ENCODE results near the gene CCNI. TPM values are rescaled to one million over a fixed set of nuclear protein-coding genes. Genes with fewer than 3 reads are reported as not detected.

The CCNI gene
- total RNA-seq, 1 experiment from 2014 or later, result 208 TPM

GRCh38 chr4:77028246-77028645 lies 47.5 kb downstream of the CCNI start:
- no peak for DNase-seq (ENCODE audit: low read depth, low spot score)
- no peak for TF ChIP-seq EZH2 (IDR thresholded peaks at IDR 0.05)
- TF ChIP-seq REST (IDR thresholded peaks at IDR 0.05; ENCODE audit: low read depth), result no peak
- TF ChIP-seq SP1 (IDR thresholded peaks at IDR 0.05; ENCODE audit: low read depth), result no peak
- no peak for TF ChIP-seq CBX3 (IDR thresholded peaks at IDR 0.05; ENCODE audit: low read depth)
- TF ChIP-seq EZH2phosphoT487 (IDR thresholded peaks at IDR 0.05; ENCODE audit: borderline replicate concordance), result no peak
- TF ChIP-seq MAX (IDR thresholded peaks at IDR 0.05), result no peak
- TF ChIP-seq ATF3 (IDR thresholded peaks at IDR 0.05), result no peak
- no peak for TF ChIP-seq JUND (IDR thresholded peaks at IDR 0.05)
- TF ChIP-seq, protein P1, sequence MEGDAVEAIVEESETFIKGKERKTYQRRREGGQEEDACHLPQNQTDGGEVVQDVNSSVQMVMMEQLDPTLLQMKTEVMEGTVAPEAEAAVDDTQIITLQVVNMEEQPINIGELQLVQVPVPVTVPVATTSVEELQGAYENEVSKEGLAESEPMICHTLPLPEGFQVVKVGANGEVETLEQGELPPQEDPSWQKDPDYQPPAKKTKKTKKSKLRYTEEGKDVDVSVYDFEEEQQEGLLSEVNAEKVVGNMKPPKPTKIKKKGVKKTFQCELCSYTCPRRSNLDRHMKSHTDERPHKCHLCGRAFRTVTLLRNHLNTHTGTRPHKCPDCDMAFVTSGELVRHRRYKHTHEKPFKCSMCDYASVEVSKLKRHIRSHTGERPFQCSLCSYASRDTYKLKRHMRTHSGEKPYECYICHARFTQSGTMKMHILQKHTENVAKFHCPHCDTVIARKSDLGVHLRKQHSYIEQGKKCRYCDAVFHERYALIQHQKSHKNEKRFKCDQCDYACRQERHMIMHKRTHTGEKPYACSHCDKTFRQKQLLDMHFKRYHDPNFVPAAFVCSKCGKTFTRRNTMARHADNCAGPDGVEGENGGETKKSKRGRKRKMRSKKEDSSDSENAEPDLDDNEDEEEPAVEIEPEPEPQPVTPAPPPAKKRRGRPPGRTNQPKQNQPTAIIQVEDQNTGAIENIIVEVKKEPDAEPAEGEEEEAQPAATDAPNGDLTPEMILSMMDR (IDR thresholded peaks at IDR 0.05 in 2 of 3, conservative IDR thresholded peaks at IDR 0.05 in 1 of 3; ENCODE audit: borderline replicate concordance in 1 of 3, insufficient read depth in 1 of 3, low read depth in 2 of 3, low read length in 2 of 3), result no peak
- TF ChIP-seq RAD21 (IDR thresholded peaks at IDR 0.05; ENCODE audit: low read depth), result no peak
- no peak for TF ChIP-seq POLR2A (IDR thresholded peaks at IDR 0.05; ENCODE audit: borderline replicate concordance, extremely low read depth, insufficient read depth, insufficient read length)
- no peak for TF ChIP-seq CEBPB (IDR thresholded peaks at IDR 0.05; ENCODE audit: low read depth)
- TF ChIP-seq SRF (IDR thresholded peaks at IDR 0.05; ENCODE audit: low read depth), result no peak
- no peak for TF ChIP-seq ZFX (IDR thresholded peaks at IDR 0.05)
- TF ChIP-seq ZNF274 (IDR thresholded peaks at IDR 0.05; ENCODE audit: low read depth, low read length), result no peak
- CTCF ChIA-PET, result no interaction called here

More at GRCh38 chr4:77028246-77028645, 47.5 kb downstream of the CCNI start:
- ATAC-seq, result no peak
- H3K27me3 ChIP-seq (ENCODE audit: insufficient read depth, low read length), result no peaks in the 10 kb centered on the region
- H3K9me3 ChIP-seq (ENCODE audit: control insufficient read depth in 1 of 2, insufficient read depth in 1 of 2, low read depth in 1 of 2, low read length in 2 of 2), result no peaks in the 10 kb centered on the region
- no peak overlapping the region for H3K27ac ChIP-seq (ENCODE audit: low read depth, low read length)
- H3K79me2 ChIP-seq (ENCODE audit: insufficient read depth, low read length), result no peaks in the 10 kb centered on the region
- no peak overlapping the region for H3K4me3 ChIP-seq (replicated peaks in 1 of 2; ENCODE audit: low read depth in 1 of 2, low read length in 2 of 2)
- H2AFZ ChIP-seq (ENCODE audit: low read depth, low read length, poor library complexity, severe bottlenecking), result no peak overlapping the region
- no peaks in the 10 kb centered on the region for H4K20me1 ChIP-seq (ENCODE audit: insufficient read depth)
- POLR2A ChIA-PET, result no interaction called here
- peaks cover 13% of the 10 kb centered on the region in 2 experiments; a peak in 2 of 4 replicates for H3K36me3 ChIP-seq (ENCODE audit: control insufficient read depth in 1 of 2, insufficient read depth in 2 of 2, low read length in 2 of 2)
- H3K9me2 ChIP-seq (ENCODE audit: insufficient read depth), result no peaks in the 10 kb centered on the region
- H3K9ac ChIP-seq (ENCODE audit: low read length), result no peak overlapping the region
- RAD21 ChIA-PET (ENCODE audit: low non-redundant PET in 1 of 2, low total read pairs in 2 of 2, uncharacterized antibody in 2 of 2, unreplicated experiment in 2 of 2), result no interaction called here
- BruUV-seq (replicated peaks), result no TSS peak
- intact Hi-C loops (cut with micrococcal nuclease), result no loop called here
- H3K4me2 ChIP-seq (ENCODE audit: low read length), result no peak overlapping the region
- H3K4me1 ChIP-seq (ENCODE audit: control insufficient read depth in 1 of 2, insufficient read depth in 2 of 2, low read length in 2 of 2), result no peaks in the 10 kb centered on the region
